Measurements from ENCODE around the gene DCAF7. TPM values are rescaled to one million over a fixed set of nuclear protein-coding genes. Genes with fewer than 3 reads are reported as not detected.
A peak's percentile ranks its signal among the peaks of the same experiment; 100 is the strongest.

DCAF7 gene
- total RNA-seq, 1 donor from 2014 or later: 14.2 TPM

GRCh38 chr17:63624531-63624880 lies 74.2 kb downstream of the DCAF7 start:
- DNase-seq (ENCODE audit: low spot score): no peak

GRCh38 chr17:63626551-63627180 lies 76.4 kb downstream of the DCAF7 start:
- DNase-seq (ENCODE audit: low spot score): no peak

- no peak for DNase-seq (ENCODE audit: low spot score)
Observed at GRCh38 chr17:63629627-63630026, 79.3 kb downstream of the DCAF7 start.

DNA sequence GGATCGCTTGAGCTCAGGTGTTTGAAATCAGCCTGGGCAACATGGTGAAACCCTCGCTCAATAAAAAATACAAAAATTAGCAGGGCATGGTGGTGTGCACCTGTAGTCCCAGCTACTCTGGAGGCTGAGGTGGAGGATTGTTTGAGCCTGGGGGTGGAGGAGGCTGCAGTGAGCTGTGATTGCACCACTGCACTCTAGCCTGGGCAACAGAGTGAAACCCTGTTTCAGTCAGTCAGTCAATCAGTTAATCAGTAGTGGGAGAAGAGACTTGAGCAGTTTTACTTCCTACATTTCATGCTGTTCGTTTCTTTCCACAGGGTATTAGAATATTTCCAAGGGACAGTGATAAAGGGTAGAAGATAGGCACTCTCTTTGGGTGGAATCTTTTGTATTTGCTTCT lies 80.8 kb downstream of the DCAF7 start:
- DNase-seq (ENCODE audit: low spot score): no peak

DNA sequence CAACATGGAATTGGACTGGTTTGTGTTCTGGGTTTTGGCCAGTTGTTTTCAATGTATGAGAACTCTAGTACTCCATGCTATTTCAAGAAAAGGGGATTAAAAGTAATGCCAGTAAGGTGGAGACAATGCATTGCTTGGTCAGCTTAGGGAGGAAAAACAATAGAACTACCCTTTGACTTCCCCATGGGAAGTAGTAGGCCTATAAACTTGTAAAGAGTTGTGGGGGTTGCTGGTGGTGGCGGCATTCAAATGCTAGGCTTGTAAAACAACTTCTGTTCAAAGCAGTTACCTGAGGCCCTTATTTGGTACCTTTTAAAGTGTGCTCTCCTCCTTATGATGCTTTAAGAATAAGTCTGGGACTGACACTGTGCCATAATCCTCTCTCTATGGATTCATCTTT lies 81.3 kb downstream of the DCAF7 start:
- no peak for DNase-seq (ENCODE audit: low spot score)

GRCh38 chr17:63633742-63634141 lies 83.5 kb downstream of the DCAF7 start:
- DNase-seq (ENCODE audit: low spot score): no peak

DNA sequence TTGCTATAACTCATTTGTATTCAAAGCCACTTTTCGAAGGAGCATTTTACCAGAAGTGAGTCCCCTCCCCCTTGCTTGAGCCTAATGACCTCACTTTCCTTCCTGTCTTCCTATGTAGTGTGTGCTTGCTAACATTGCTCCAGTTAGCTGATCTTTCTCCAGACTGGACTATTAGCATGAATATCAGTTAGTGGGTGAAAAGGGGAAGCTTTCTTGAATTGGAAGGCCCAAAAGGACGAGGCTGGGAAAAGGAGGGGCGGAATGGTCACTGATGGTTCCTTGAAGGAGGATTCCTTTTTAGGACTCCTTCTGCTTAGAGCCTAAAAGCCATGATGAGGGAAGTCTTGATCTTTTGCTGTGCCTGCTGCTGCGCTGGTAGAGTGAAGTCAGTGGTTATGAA lies 83.9 kb downstream of the DCAF7 start:
- DNase-seq (ENCODE audit: low spot score): no peak

- no peak for DNase-seq (ENCODE audit: low spot score)
Observed at GRCh38 chr17:63634816-63635215, 84.5 kb downstream of the DCAF7 start.

GRCh38 chr17:63635290-63635689 lies 85.0 kb downstream of the DCAF7 start:
- DNase-seq (ENCODE audit: low spot score): no peak

DNA sequence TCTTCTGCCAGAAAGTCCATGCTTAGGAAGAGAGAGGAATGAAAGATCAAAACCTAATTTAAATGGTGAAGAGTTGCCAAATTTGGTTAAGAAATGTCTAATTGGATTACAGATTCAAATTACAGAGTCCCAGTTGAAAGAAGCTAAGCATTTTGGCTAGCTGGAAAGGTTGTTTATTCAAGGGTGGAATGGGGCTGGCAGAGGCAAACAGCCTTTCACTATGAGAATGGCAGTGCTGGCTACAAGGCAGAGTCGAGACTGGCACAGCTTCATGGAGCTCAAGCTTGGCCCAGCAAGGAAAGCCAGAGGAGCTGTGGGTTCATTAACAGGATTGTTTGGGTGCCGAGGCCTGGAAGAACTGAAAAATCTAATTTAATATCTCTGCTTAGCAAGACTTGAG lies 85.5 kb downstream of the DCAF7 start:
- no peak for DNase-seq (ENCODE audit: low spot score)

- no peak for DNase-seq (ENCODE audit: low spot score)
Observed at GRCh38 chr17:63639125-63639524, 88.8 kb downstream of the DCAF7 start.

GRCh38 chr17:63640038-63640437 lies 89.8 kb downstream of the DCAF7 start:
- DNase-seq (ENCODE audit: low spot score): no peak

DNA sequence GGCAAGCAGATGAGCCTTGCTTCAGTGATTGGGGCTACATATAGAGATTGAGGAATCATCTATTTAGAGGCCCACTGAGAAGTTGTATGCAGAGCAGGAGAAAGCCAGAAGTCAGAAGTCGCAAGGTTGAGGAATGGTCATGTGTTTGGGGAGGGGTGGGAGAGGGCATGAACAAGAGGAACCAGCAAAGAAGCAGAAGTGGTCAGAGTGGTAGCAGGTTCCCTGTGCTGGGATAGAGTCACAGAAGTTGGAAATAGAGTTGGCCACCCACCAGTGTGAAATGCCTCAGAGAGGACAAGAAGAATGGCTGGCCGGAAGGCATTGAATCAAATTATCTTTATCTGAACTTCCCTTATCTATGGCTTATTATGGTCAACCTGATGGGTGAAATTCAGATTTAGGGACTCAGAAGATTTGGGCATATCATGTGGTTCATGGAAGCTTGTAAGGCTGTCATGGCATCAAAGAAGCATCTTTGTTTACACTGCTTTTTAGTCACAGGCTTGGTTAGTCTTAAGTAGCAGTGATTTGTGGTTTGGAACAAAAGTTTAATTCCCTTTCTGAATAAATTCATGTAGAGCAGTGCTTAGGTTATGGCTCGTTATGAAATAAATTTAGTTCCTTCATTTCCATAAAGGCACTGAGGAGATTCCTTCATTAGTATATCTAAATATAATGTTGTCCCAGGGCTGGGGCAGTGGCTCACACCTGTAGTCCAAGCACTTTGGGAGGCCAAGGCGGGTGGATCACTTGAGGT lies 91.6 kb downstream of the DCAF7 start:
- DNase-seq (ENCODE audit: low spot score): peak; percentile 50

Other genes starting within 250 kb of the DCAF7 start
- 42.1 TPM for gene CYB561, start 104.2 kb upstream of the DCAF7 start, total RNA-seq (ENCODE audit: insufficient read depth, low replicate concordance)
- gene ACE, start 73.4 kb upstream of the DCAF7 start, total RNA-seq (ENCODE audit: insufficient read depth, low replicate concordance): 4.8 TPM
- gene KCNH6, start 27.1 kb upstream of the DCAF7 start, total RNA-seq (ENCODE audit: insufficient read depth, low replicate concordance): not detected
- 9.4 TPM for gene TACO1, start 50.4 kb downstream of the DCAF7 start, total RNA-seq (ENCODE audit: insufficient read depth, low replicate concordance)
- 33.7 TPM for gene MAP3K3, start 71.9 kb downstream of the DCAF7 start, total RNA-seq (ENCODE audit: insufficient read depth, low replicate concordance)
- 3.6 TPM for gene LIMD2, start 149.6 kb downstream of the DCAF7 start, total RNA-seq (ENCODE audit: insufficient read depth, low replicate concordance)
- 10.6 TPM for gene STRADA, start 191.3 kb downstream of the DCAF7 start, total RNA-seq (ENCODE audit: insufficient read depth, low replicate concordance)
- 58.5 TPM for gene CCDC47, start 223.1 kb downstream of the DCAF7 start, total RNA-seq (ENCODE audit: insufficient read depth, low replicate concordance)
- 79.2 TPM for gene DDX42, start 223.7 kb downstream of the DCAF7 start, total RNA-seq (ENCODE audit: insufficient read depth, low replicate concordance)